ENCODE results near the gene EVL.

The EVL gene

DNA sequence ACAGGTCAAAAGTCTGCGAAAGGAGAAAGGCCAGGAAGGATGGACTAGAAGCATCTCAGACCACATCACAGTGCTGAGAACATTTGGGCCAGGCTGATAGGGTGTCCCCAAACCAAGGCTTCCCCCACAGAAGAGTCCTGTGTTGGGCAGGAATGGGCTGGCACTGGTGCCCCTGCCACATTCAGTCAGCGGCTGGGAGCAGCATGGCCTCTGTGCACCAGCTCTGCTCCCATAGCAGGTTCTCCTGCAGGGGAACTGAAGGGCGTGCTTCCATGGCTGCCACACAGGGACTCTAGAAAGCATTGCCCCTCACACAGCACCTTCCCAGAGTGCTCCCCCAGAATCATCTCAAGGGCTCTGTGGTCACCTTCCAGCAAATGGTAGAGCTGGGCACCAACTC lies 17.5 kb downstream of the EVL start:
- no peak for DNase-seq

DNA sequence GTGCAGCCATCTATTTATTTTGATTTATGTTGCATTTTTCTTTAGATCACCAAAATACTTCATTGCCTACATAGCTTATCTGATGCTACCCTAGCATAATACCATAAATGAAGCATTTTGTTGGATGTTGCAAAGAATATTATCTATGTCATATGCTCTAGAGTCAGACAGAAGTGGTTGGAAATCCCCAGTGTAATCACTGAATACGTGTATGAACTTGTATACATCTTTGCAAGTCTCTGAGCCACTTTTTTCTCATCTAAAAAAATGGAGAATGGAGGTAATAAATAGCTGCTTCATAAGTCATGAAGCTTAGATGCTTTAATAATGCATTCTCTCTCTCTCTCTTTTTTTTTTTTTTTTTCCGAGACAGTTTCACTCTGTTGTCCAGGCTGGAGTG lies 18.5 kb downstream of the EVL start:
- no peak for DNase-seq

DNA sequence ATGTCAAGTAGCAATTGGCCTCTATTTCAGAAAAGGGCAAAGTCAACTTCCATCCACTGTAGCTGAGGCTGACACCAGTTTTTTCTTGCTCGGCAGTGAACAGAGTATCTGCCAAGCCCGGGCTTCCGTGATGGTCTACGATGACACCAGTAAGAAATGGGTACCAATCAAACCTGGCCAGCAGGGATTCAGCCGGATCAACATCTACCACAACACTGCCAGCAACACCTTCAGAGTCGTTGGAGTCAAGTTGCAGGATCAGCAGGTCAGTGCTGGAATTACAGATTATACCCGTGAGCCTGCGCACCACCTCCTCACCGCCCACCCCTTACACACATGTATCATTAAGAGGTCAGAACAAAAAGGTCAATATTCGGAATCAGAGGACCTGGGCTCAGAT lies 19.4 kb downstream of the EVL start:
- DNase-seq = no peak

DNA sequence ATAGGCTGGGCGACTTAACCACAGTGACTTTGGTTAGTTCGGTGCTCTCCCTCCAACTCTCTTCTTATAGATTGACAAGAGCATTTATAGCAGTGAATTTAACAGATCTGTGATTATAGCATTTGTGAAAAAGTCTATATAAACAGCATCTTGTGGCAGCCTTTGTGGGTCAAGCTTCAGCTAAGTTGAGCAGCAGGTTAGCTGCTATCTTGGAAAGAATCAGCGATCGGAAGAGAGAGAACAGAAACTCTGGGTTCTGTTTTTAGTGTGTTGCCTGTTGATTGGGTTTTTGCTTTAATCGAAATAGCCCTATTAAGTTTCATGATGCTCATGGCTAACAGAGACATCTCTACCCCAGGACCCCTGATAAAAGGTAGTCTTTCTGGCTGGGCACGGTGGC lies 20.2 kb downstream of the EVL start:
- no peak for DNase-seq

DNA sequence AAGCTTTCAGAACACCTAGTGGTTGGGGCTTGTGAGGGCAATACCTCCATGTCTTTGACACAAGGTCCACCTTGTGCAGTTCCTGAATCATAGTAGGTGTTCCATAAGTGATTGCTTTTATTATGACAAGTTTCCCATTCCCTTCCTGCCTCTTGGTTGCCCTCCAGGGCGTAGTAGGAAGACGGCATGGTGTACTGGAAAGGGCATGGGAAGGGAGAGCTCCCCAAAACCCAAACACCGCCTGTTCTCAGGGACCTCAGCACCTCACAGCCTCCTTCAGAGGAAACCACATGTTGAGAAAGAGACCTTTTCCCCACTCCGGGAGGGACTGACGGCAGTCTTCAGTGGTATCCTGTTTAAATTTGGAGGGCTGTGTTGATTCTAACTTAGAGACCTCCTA lies 21.1 kb downstream of the EVL start:
- no peak for DNase-seq

DNA sequence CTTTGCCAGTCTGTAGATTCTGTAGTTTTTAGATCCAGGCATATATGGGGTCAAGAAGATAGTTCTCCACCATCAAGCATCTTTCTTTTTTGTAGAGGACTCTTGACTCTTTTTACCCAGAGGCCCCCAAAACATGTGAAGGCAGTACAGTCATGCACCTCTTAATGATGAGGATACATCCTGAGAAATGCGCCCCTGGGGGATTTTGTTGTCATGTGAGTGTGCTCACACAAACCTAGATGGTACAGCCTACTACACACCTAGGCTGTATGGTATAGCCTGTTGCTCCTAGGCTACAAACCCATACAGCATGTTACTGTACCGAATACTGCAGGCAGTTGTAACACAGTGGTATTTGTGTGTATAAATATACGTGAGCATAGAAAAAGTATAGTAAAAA lies 23.0 kb downstream of the EVL start:
- DNase-seq = no peak

DNA sequence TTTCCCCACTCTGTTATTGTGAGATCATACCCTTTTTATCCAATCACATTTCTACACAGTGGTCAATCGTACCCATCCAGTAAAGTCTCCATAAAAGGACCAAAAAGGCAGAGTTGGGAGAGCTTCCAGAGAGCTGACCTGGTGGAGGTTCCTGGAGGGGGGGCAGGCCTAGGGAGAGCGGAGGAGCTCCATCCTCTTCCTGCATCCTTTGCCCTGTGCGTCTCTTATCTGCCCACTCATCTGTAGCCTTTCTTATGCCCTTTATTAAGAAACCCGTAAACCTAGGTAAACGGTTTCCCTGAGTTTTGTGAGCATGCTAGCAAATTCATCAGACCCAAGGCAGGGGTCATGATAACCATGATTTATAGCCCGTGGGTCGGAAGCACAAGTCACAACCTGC lies 26.2 kb downstream of the EVL start:
- no peak for DNase-seq

DNA sequence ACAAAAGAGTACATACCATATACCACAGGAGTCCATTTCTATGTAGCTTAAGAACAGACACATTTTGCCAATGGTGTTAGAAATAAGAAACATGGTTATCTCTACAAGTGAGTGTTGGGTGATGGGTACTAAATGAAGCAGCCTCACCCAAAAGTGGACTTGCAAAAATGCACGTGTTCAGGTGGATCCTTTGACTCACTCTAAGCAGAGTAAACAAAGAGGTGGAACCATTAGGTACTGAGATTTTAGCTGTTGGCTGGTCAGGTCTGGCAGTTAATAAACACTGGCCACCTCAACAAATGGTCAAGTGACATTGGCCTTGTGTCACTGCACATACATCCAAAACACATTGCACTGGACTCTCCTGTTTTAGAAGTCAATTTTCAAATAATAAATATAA lies 27.6 kb downstream of the EVL start:
- DNase-seq = no peak

DNA sequence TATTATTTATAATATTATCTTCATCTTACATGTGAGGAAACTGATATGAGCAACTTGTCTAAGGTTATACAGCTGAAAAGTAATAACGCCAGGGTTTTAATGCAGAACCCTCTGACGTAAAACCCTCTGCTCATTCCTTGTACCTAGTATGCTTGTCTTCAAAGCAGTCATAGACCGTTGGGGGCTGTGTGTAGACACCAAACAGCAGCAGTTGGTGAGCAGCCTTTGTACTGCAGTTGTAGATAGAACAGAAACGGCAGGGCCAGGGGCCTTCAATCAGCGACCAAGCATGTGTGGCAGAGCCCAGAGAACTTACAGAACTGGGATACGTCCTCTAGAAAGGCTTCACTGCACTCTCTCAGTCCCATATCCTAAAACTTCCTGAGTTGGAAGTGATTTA lies 28.1 kb downstream of the EVL start:
- no peak for DNase-seq

DNA sequence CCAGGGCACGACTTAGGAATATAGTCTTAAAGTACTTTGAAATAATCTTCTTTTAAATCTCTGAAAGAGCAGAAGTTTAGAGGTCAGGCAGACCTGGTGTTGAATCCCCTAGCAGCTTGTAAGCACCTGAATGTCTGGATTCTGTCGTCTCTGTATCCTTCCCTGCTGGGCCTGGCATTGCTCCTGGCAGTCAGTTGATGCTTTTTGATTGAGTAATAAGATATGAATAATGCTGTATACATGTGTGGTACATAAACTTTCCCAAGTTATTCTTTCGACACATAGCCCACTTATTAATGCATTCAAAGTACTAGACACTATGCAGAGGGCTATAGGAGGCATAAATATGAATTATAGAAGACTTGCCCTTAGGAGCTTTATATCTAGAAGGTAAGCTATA lies 31.4 kb downstream of the EVL start:
- DNase-seq = no peak

DNA sequence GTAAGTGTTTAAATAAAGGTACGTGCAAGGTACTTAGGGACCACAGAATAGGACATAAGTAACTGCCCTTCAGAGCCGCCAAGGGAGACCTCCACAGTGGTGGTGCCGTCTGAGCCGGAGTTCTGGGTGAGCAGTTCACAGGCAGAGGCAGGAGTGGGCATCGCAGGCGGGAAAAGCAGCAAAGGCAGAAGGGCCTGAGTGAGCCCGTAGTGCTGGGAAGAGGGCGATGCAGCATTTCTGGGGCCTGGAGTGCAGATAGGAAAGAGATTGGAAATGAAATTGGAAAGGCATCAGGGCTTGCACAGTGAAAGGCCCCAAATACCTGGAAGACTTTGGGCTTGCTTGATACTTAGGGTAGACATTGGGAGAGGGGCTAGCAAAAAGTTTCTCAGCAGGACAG lies 32.9 kb downstream of the EVL start:
- no peak for DNase-seq

DNA sequence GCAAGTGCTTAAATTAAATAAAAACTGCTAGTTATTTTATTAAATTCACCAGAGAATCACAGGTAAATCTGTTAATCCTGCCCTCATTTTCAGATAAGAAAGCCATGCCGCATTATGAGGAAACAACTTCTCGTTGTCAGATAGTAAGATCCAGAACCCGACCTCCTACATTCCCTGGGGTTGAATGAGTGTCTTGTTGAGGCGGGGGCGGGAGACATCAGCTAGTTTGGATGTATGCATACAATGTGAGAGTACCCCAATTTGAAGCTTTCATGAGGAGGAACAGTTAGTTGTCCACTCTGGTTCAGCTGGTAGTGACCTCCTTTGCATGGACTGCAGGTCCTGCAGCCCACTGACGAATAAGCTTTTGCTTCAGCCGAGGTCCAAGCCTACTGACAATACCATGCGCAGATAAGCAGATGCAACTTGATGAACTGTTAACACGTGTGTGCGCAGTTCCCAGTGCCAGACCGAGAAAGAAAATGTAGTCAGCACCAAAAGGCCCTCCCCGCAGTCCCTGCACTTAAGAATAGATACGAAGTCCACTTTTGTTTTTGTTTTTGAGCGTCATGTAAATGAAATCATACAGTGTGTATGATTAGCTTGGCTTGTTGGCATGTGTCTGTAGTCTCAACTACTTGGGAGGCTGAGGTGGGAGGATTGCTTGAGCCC lies 34.9 kb downstream of the EVL start:
- DNase-seq = no peak

DNA sequence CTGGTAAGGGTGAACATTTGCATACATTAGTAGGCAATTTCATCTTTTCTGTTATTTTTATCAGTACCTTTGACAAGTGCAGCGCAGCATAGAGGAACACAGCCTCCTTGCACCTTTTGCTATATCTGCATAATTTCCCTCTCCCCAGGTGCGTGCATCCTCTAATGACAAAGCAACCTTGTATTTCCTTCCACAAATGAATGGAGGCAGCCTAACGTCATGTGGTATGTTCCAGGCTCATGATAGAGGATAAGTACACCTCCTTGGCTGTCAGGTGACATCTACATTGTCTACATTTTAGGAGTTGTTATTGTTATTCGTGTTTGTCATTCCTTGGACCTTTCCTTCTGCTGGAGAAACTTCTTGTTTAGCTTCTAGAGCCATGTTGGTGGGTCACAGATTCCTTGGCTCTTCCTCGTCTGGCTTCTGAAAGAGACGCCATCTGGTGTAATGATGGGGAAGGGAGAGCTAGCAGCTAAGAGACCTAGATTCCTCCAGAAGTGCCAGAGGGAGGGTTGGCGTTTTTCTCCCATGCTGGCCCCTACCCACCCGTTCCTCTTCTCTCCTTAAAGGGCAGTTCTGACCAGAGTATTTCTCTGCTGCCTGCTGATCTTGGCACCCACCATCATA lies 37.0 kb downstream of the EVL start:
- DNase-seq = peak in 1 of 51 donors; percentile 19

DNA sequence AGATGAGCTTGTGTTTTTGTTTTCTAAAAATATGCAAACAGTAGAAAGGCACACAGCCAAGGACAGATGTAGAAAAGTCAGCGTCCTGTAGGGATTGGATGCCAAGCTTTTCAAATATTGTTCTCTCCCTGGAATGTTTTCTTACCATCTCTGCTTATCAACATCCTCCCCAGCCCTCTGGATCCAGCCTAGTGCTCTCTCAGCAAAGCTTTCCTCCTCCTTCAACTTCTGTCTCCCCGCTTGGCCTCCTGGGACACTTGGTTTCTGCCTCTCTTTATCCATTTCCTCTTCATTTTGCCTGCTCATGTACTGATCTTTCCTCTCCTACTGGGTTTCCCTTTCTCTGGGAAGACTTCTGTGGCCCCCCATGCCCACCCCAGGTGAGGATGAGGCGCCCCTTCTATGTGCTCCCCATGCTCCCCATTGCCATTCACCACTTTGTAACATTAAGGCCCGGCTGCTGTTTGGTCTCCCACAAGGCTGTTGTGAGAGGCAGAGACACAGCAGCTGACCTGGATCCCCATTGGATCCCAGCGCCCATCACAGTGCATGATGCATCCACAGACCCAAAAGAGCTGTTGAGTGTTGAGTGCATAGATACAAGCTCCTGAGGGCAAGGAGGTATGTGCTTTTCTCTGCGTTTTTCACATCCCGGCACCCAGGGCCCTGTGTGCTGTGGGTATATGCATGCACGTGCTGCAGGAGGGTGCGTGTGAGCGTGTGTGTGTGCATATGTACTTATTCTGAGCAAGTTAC lies 38.2 kb downstream of the EVL start:
- no peak for DNase-seq

DNA sequence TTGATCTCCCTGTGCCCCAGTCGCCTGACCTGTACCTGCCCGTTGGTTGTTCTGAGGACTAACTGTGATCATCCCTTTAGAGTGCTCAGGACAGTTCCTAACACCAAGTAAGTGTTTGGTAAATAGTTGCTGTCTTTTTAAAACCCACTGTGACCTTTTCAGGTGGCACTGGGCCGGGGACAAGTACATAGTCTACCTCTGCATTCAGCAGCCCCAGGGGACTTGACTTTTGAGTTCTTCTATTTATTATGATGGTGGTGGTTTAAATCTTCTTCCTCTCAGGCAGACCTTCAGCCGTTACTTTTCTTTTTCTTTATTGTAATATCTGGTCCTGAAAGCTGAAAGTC lies 38.8 kb downstream of the EVL start:
- no peak for DNase-seq

DNA sequence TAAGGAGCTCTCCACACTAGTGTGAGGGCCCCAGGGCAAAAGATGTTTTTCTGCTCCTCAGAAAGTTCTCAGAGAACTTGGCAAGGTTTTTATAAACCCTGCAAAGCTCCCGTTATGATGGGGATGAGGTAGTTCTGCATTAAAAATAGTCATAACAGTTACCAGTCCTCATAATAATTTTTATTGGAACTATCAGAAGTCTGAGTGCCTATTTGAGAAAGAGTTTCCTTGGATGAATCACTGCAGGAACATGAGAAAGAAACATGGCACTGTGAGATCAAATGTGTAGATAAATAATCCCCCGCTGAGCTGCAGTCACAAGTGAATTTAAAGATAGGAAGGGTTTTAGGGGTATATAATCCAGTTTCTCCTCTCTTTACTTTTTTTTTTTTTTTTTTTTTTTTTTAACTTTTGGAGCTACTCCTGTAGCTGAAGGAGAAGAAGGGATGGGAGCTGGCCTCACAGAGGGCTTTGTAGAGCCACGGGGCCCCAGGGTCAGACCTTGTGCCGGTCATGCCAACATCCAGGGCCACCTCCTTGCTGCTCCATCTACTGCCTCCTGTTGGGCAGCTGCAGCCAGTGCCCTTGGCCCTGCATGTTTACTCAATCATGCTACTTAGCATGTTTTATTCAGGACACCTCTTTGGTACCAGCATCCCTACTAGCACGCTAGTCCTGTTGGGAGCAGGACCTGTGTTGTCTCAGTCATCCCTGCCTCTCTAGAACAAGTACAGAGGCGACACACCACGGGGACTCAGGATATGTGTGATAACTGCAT lies 39.5 kb downstream of the EVL start:
- DNase-seq = no peak

DNA sequence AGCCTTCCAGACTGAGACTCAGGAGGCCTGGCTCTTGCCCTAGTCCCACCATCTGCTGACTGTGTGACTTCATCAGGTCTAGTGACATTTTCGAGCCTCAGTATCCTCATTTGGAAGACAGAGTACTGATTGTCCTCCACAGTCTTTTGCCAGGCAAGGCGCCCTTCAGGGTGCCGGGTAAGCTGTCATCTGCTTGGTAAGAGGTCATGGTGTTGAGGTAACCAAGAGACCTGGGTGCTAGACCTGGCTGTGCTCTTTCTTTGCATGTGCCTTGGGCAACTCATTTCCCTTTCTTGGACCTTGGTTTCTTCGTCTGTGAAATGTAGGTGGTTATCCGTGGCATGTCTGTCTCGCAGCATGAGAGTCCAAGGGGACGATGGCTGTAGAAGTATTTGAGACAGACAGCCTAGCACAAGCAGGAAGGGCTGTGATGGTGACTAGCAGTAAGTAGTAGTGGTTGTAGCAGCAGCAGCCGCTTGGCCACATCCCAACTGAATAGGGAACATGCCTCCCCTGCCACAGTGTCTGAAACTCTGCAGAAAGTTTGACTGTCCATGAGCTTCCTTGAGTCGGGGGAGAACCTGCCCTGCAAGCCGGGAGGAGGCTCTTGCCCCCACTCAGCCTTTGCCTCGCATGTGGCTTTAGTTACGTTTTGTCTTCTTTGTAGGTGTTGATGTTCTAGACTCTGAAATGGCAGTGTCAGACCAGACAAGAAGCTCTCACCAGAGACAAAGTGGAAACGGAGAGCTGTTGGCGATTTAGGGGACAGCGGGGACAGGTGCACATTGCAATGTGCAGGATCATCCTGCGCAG lies 40.3 kb downstream of the EVL start:
- DNase-seq = peak in 1 of 51 donors; percentile 43

DNA sequence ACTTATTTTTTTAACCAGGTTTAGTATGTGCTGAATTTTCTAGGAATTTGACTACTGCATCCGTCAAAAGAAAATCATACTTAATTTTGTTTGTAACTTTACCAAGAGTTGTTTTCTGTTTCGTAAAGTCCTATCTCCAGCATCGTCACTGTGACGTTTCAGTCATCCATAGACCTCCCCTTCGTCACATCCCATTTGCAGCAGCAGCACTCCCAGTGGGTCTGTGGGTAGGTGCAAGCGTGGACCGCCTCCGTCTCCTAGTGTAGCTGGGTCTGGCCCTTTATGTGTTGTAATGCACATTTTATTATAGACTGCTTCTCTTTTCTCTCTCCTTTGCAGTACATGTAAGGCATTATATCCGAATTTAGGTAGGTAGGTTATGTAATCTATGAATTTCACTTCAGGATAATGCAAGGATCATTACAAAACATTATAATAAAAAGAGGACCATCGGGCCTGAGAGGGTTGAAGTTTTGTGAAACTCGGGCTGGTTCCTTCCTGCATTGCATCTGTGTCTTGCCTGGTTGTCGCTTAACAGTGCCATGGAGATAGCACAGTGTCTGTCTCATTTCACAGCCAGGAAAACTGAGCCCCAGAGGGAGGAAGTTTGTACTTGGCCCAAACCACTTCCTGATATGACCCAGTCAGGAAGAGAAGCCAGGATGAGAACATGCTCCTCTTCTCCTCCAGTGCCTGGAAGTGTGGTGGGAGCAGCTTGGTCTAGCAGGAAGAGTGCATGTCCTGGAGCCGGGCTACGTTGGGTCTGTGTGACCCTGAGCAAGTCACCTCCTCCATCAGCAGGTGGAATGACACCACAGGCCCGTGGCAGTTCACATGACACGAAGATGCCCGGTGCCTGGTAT lies 41.3 kb downstream of the EVL start:
- DNase-seq = no peak

DNA sequence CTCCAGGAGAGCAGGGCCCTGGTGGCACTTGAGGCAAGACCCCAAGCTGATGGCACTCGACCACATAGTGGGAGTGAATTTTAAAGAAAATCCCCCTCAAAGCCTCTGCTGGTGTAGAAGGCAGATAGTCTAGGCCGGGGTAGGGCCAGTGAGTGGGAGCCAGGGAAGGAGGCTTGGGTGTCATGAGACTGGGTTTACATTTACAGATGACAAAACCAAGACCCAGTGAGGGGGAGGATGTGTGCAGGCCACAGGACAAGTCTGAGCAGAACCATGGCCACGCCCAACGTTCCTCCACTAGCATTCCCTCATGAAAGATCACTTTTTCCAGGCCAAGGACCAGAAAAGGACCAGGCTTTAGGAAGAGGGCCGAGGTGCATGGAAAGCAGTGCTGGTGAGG lies 42.0 kb downstream of the EVL start:
- no peak for DNase-seq

DNA sequence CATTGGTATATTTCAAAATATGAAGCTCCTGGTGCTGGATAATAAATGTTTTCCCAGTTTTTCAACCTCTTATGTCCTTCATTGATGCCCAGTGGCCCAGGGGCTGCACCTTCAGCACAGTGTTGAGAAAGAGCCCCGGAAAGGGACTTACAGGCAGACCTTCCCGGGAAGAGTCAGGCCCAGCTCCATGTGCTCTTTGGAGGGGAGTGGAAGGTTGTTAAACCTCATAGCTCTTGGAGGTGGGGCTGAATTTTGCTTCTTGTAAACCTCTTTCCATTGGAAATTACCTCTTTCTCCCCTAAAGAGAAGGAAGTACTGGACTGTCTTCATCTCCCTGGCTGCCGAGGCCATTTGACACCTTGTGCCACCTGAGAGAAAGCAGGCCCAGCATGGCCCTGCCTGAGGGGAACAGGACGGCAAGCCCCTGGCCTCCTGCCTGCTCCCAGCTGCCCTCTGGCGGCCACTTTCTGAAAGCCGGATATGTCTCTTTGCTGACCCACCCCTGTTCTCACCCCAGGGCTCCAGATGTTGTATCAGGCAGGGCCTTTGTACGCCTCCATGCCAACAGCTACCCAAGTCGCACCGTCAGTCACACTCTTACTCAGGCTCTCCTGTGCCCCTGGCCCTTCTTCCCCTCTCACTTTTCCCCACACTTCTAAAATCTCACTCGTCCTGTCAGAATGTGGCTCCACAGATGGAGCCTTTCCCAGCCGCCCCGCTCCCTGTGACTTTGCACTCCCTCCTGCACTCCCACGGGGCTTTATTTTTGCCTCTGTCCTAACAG lies 43.0 kb downstream of the EVL start:
- peak in 48 of 51 donors; percentile 35 to 86 (median 62) for DNase-seq

All from hypothalamus (tissue), 51 donors.